Heart right ventricle (tissue), 16 donors: Measurements from ENCODE around the gene TXK. TPM values are rescaled to one million over a fixed set of nuclear protein-coding genes. Genes with fewer than 3 reads are reported as not detected.

Experiments used
- ATAC-seq, 8 donors: fragments of 200-7000 bp; cut with Tn5 transposase; one replicate each; pipeline ENCODE4 v1.9.1; 2020; ENCODE audit warnings: mild to moderate bottlenecking in 8 of 8, moderate library complexity in 8 of 8, moderate number of reproducible peaks in 1 of 8
- DNase-seq, 2 donors: peaks; one replicate each; pipeline ENCODE4 v3.0.0-alpha.2; 2020
- H3K27ac ChIP-seq, 10 donors: fragments of 200-600 bp; sonication (generic) in 2 of 10; one replicate each; pipeline versions ENCODE4 v1.5.0 to v1.8.0; 2020 to 2022; ENCODE audit warnings: mild to moderate bottlenecking in 3 of 10
- H3K27me3 ChIP-seq, 7 donors: fragments of 200-600 bp; one replicate each; pipeline ENCODE4 v1.8.0; 2021 to 2022; ENCODE audit warnings: mild to moderate bottlenecking in 2 of 7
- H3K36me3 ChIP-seq, 9 donors: fragments of 200-600 bp; sonication (generic) in 1 of 9; one replicate each; pipeline versions ENCODE4 v1.5.0 to v1.8.0; 2020 to 2022; ENCODE audit warnings: mild to moderate bottlenecking in 2 of 9
- H3K4me1 ChIP-seq, 9 donors: fragments of 200-600 bp; sonication (generic) in 1 of 9; one replicate each; pipeline versions ENCODE4 v1.5.0 to v1.8.0; 2020 to 2022; ENCODE audit warnings: mild to moderate bottlenecking in 4 of 9
- H3K4me3 ChIP-seq, 10 donors: fragments of 200-600 bp; sonication (generic) in 2 of 10; one replicate each; pipeline versions ENCODE4 v1.5.0 to v1.8.0; 2020 to 2022; ENCODE audit warnings: mild to moderate bottlenecking in 7 of 10, moderate library complexity in 2 of 10
- H3K9me3 ChIP-seq, 11 donors: fragments of 200-600 bp in 10 of 11; sonication (generic) in 2 of 11; one replicate each; pipeline versions ENCODE4 v1.5.0 to v1.8.0; 2013 to 2022; ENCODE audit warnings: mild to moderate bottlenecking in 2 of 11, control low read depth in 1 of 11, moderate library complexity in 1 of 11
- CTCF ChIP-seq, 9 donors: fragments of 200-600 bp; sonication (generic) in 2 of 9; IDR thresholded peaks; one replicate each; pipeline versions ENCODE4 v1.5.0 to v1.8.0; 2021 to 2022; ENCODE audit warnings: antibody characterized with exemption in 9 of 9, mild to moderate bottlenecking in 5 of 9, moderate library complexity in 1 of 9
- WGBS, 2 donors: extraction: QIAGEN DNeasy Blood & Tissue Kit; methylation state at CpG; one replicate each; pipeline ENCODE4 v1.1.7; 2013; ENCODE audit warnings: inconsistent platforms in 1 of 2; 5-methylcytosine and 5-hydroxymethylcytosine counted together
- intact Hi-C, 10 donors: fragments of 100-400 bp; cut with DNase I; formaldehyde crosslinking; loops; one replicate each; pipeline versions ENCODE4 v1.11.1 to v1.14.2; 2022
- polyA plus RNA-seq, 2 donors: library from polyadenylated mRNA; stranded (reverse); fragments of 200-250 nt; gene quantifications; one replicate each; pipeline ENCODE4 v1.2.3, GENCODE V29; 2013
- total RNA-seq, 10 donors: library from RNA; stranded (reverse); fragmentation: NEBNext Ultra II Directional in 3 of 10; extraction: Animal tissue kit (Norgen Biotek cat#: 25700) in 3 of 10; gene quantifications; one replicate each; pipeline versions ENCODE4 v1.2.1 to v1.2.4, GENCODE V29; 2021 to 2023
- donor health status: Arrhythmogenic right ventricular cardiomyopathy.
- donor health status: ischemic (EF 13 %, LVEDD 7.1; RV severe dilation, severe dysfunction).
- donor health status: healthy with polysubstance abuse.
- donor health status: DM: no; HTN: yes; CAD: no.
- donor health status: DM: no; HTN: no; CAD: no.
- donor health status: ischemic (EF 25% LVEDD 6.9; RV normal size, moderate dysfunction).
- donor health status: ischemic (EF 25% LVEDD 5.7; RV mildly dilated, moderate dysfunction).
- donor health status: healthy.
- donor health status: DM: yes; HTN: yes; CAD: no.
- donor health status: Ischemic cardiomyopathy.
- donor health status: ischemic (EF 35%, LVEDD 5.7; RV mildly dilated, moderate dysfunction).
- donor health status: nonischemic (EF 11% LVEDD 7.7; RV severe dilation, severe dysfunction).
- donor health status: DM: yes; HTN: yes; CAD: no.
- donor health status: PGD.
- donor health status: ischemic (EF 29% LVEDD 5.4; RV normal size, mild dysfunction).
- donor health status: nonischemic (EF 23%, LVEDD 6.1; RV moderate dilation, normal function).

Gene TXK
- total and polyA plus RNA-seq, 12 donors = 0.33 to 2.9 (median 0.85) TPM; not detected in 1

DNA sequence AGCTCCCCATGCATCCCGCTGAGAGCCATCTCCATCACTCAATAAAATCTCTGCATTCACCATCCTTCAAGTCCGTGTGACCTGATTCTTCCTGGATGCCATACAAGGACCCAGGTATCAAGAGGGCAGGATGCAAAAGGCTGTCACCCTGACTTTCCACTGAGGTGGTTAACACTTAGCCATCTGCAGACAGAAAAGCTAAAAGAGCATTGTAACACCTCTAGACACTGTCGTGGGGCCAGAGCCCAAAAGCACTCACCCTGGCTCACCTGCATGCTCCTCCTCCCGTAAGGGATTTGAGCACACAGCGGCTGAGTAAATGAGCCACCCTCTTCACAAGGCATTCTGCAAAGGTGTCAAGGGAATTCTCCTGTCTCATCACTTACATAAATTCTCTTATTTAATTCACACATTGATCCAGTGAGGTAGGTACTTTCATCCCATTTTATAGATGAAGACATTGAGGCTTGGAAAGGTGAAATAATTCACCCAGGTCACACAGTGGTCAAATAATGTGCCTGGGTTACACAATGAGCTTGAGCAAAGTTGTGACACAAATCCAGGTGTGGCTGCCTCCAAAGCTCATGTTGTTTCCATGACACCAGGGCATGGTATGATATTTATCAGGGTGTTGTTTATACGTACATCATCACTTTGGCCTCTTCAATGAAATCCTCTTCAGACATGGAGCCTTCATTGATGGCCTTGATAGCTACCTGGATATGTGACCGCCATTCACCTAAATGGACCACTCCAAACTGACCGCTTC, 48.0 kb downstream of the TXK start:
- intact Hi-C loops = loop anchor here in 9 of 10 donors (2.0 to 10.0 kb wide), 7 partner anchors 69 to 161 kb away; partner anchors contain the start of genes CNGA1 (in 4 of the 9) and NIPAL1 (in 4 of the 9)
- ATAC-seq (no peak), DNase-seq (no peak)
- Histone ChIP-seq H3K4me1 (no peaks in the 10 kb centered on the region), H3K4me3 (no peak overlapping the region), H3K9me3 (no peaks in the 10 kb centered on the region), H3K36me3 (no peaks in the 10 kb centered on the region), H3K27ac (no peak overlapping the region), H3K27me3 (peaks cover 0 to 11% (median 0%) of the 10 kb centered on the region in 7 donors)
- 67 to 68% methylated on average over 8 of the region's 8 CpGs for WGBS, 2 donors
- no peak for TF ChIP-seq CTCF (IDR thresholded peaks at IDR 0.05)

GRCh38 chr4:48082956-48083355, 51.1 kb downstream of the TXK start:
- intact Hi-C loops = loop anchor here in 3 of 10 donors (5.0 to 10.0 kb wide), 3 partner anchors 36 to 158 kb away; partner anchors contain the start of genes CNGA1 (in 1 of the 3) and NIPAL1 (in 1 of the 3)
- H3K4me1 ChIP-seq = no peaks in the 10 kb centered on the region
- TF ChIP-seq CTCF (IDR thresholded peaks at IDR 0.05) = no peak
- 73 to 79% methylated on average over 2 of the region's 2 CpGs for WGBS, 2 donors
- H3K9me3 ChIP-seq = no peaks in the 10 kb centered on the region
- DNase-seq = no peak
- H3K27ac ChIP-seq = no peak overlapping the region
- H3K36me3 ChIP-seq = no peaks in the 10 kb centered on the region
- no peak overlapping the region for H3K4me3 ChIP-seq
- no peak for ATAC-seq
- peaks cover 0 to 11% (median 0%) of the 10 kb centered on the region in 7 donors for H3K27me3 ChIP-seq

- H3K4me3 ChIP-seq = no peak overlapping the region
- DNase-seq (no peak), ATAC-seq (no peak)
- H3K9me3 ChIP-seq = no peaks in the 10 kb centered on the region
- no peaks in the 10 kb centered on the region for H3K36me3 ChIP-seq
- no peak for TF ChIP-seq CTCF (IDR thresholded peaks at IDR 0.05)
- intact Hi-C loops = loop anchor here in 3 of 10 donors (5.0 to 10.0 kb wide), 3 partner anchors 34 to 156 kb away; partner anchors contain the start of genes CNGA1 (in 1 of the 3) and NIPAL1 (in 1 of the 3)
- WGBS, 2 donors = 66 to 70% methylated on average over 1 of the region's 1 CpG
- peaks cover 0 to 11% (median 0%) of the 10 kb centered on the region in 7 donors for H3K27me3 ChIP-seq
- no peak overlapping the region for H3K27ac ChIP-seq
- H3K4me1 ChIP-seq = no peaks in the 10 kb centered on the region
Observed at GRCh38 chr4:48081196-48081595, 52.9 kb downstream of the TXK start.

DNA sequence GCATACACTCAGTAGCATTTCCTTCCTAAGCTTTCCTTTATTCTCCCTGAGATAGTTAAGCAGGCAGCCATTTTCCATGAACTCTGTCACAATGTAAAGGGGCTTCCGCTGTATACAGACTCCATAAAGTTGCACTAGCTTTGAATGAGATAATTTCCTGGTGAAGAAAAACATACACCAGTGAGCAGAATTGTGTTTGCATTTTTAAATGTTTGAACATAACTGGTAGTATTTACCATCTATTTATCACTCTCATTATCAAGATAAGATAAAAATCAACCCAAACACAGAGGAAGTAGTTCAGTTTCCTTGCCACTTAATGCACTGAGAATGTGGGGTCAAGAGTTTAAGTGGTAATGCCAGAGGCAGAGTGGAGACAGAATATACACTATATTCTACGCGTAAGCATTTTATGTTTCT, 54.1 kb downstream of the TXK start:
- Histone ChIP-seq H3K9me3 (no peaks in the 10 kb centered on the region), H3K27me3 (peaks cover 0 to 13% (median 0%) of the 10 kb centered on the region in 7 donors), H3K4me3 (no peak overlapping the region), H3K36me3 (no peaks in the 10 kb centered on the region), H3K27ac (no peak overlapping the region), H3K4me1 (no peaks in the 10 kb centered on the region)
- intact Hi-C loops = loop anchor here in 3 of 10 donors (5.0 to 10.0 kb wide), 3 partner anchors 33 to 155 kb away; partner anchors contain the start of genes CNGA1 (in 1 of the 3) and NIPAL1 (in 1 of the 3)
- ATAC-seq (no peak), DNase-seq (no peak)
- no peak for TF ChIP-seq CTCF (IDR thresholded peaks at IDR 0.05)
- WGBS, 2 donors = 63 to 97% methylated on average over 3 of the region's 3 CpGs
